HG03457 (cell line): ENCODE measurements around the gene KLF16.

Experiments used
- ATAC-seq: cut with Tn5 transposase; IDR thresholded peaks from one replicate; pipeline ENCODE4 v1.9.1; 2021; ENCODE audit warnings: moderate number of reproducible peaks; ENCODE audit not compliant: unreplicated experiment

The KLF16 gene

GRCh38 chr19:1871630-1872029 is 8.3 kb upstream of the KLF16 start:
- ATAC-seq: no peak

- no peak for ATAC-seq
Measured at GRCh38 chr19:1871140-1871597, 7.8 kb upstream of the KLF16 start.

DNA sequence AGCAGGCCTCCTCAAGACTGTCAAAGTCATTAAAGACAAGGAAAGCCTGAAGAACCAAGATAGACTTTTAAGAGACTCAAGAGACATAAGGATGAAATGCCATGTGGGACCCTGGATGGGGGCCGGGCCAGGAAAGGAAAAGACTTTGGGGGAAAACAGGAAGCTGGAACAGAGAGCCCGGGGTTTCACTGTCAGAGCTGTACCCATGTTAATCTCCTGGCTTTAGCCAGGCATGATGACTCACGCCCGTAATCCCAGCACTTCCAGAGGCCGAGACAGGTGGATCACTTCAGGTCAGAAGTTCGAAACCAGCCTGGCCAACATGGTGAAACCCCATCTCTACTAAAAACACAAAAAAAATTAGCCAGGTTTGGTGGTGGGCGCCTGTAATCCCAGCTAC is 5.6 kb upstream of the KLF16 start:
- no peak for ATAC-seq

GRCh38 chr19:1867349-1867724 is 4.0 kb upstream of the KLF16 start:
- no peak for ATAC-seq

DNA sequence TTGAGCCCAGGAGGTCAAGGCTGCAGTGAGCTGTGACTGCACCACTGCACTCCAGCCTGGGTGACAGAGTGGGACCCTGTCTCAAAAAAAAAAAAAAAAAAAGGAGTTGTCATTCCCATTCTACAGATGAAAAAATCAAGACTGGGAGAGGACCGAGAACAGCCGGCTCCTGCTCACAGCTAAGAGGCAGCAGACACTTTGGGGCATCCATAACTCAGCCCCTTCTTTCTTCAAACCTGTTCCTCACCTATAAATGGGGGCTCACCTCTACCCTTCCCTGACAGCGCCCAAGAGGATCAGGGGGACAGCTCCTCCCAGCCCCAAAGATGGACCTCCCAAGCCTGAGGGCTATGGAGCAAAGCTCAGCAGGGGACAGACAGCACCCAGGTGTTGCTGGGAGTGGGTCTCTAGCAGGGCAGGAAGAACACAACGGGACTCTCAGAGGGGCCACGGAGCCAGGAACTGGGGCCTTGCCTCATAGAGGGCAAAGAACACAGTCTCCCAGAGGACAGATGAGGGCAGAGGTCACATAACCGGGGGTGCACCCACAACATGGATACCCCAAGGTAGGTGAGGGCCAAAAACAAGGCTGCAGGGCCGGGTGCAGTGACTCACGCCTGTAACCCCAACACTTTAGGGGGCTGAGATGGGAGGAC is 3.4 kb upstream of the KLF16 start:
- ATAC-seq: no peak

DNA sequence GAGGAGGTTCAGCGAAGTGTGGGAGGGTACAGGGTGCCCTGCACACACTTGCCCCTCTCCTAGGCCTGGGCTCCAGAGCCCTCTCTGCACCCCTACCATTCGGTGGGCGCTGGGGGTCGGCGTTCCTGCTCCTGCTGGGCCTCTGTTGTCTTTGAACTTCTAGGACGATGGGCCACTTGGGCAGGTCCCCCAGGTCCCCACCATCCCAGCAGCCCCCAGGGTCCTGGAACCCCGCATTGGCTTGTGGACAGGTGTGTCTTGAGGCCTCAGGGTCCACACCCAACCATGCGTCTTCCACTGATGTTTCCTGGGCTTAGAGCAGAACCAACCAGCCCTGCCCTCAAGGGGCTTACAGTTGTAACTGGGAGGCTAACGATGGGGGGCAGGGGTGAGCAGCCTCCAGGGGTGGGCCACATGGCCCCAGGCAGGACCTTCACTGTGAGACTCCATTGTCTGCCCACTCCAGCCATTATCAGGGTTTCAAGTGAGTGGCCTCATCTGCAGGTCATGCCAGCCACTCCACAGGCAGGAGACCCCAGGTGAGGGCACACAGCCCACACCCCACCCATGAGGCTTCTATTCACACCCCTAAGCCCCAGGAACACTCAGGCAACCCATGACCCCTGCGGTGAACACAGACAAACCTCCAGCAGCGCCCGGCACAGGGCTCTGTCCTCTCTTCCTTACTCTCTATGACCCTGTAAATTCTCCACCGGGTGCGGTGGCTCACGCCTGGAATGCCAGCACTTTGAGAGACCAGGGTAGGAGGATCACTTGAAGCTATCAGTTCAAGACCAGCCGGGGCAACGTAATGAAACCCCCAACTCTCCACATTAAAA is 2.0 kb upstream of the KLF16 start:
- no peak for ATAC-seq

- peak; percentile 27 for ATAC-seq
Measured at GRCh38 chr19:1864480-1865171, 1.2 kb upstream of the KLF16 start.

GRCh38 chr19:1863638-1864479 is 480 bp upstream of the KLF16 start:
- ATAC-seq: peak; percentile 42

DNA sequence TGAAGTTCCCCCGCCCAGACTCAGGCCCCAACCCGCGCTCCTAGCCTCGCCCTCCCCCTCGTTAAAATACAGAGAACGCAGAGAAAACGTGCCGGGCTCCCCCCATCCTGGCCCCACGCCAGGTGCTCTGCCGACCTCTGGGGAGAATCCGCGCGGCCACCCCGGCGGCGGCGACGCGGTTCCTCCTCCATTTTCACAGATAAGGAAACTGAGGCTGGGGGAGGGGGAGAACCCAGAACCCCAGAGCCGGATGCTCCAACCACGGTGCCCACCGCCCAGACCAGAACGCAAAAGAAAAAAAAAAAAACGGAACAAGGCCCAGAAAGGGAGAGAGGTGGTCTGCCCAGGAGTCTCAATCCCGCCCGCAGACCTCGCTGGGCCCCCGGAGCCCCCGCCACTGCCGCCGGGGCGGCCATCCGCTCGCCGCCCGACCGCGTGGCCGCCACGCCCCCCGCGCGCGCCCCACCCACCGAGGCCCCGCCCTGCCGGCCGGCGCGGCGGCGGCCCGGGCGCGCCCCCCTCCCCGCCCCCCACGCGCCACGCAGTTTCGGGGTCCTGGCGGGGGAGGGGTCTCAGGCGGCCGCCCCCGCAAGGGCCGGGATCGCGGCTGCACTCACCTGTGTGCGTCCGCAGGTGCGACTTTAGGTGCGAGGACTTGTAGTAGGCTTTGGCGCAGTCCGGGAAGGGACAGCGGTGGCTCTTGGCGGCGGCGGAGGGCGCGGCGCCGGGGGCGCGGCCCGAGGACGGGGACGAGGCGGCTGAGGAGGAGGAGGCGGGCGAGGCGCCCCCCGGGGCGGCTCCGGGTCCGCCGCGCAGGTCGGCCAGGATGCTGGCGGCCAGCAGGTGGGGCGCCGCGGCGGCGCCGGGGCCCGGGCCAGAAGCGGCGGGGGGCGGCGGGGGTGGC is 703 bp downstream of the KLF16 start:
- no peak for ATAC-seq

GRCh38 chr19:1862068-1862423 is 1.3 kb downstream of the KLF16 start:
- ATAC-seq: no peak

GRCh38 chr19:1861599-1862031 is 1.8 kb downstream of the KLF16 start:
- ATAC-seq: no peak

DNA sequence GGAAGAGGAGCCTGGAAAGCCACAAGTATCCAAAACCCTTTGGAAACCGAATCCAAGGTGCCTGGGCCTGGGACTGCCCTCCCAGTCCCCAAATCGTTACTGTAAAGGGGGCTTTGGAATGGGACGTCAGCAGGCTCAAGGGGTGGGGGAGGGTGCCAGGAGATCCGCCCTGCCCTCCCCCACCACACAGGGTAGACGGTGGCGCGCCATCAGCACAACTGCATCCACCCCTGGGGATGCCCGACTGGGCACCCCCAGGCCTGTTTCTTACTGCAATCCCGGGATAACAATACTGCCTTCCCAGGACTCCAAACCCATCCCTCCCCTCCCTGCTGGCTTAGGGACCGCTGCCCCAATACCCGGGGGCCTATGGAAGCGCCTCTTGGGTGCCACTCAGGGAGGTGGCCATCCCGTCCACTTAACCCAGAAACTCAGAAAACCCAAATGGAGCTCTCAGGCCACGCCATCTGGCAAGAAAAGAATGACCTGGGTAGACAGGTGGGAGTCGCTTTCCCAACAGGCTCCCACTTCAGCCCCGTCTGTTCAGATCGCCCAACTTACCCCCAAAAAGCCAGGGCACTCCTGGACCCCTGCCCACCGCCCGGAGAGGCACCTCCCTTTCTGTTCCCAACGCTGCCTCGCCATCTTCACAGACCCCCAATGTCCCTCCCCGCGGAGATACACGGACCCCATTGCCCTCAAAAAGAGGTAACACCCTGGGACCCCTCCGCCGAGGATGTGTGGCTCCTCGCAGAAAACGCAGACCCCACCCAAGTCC is 2.4 kb downstream of the KLF16 start:
- no peak for ATAC-seq

DNA sequence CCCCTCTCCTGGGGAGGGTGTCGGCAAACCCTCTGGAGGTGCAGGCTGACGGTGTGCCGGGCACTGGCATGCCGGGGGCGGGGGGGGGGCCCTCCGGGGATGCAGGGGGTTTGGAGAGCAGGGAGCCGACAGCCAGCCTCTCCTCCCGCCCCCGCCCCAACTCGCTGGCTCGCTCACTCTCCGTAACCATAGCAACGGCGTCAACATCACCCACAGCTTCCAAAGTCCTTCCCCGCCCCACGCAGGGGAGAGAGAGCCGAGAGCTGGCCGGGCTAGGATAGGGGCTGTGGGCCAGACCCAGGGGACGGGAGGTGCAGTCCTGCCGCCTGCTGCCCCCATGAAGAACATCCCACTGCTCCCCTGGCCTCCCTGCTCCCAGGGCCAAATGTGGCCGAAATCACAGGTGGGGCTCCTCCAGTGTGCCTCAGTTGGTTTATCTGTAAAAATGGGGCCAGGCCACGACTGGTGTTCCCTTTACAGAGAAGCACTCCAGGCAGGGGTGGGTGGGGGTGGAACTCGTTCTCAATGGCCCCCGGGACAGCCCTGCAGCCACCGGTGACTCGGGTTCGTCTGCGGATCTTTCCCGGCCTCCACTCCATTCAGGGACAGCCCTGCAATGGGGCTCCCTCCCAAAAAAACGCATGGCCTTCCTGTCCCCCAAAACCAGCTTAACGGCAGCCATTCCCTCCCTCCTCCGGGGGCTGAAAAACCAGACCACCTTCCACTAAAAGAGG is 3.2 kb downstream of the KLF16 start:
- no peak for ATAC-seq

GRCh38 chr19:1859331-1859781 is 4.0 kb downstream of the KLF16 start:
- ATAC-seq: no peak

DNA sequence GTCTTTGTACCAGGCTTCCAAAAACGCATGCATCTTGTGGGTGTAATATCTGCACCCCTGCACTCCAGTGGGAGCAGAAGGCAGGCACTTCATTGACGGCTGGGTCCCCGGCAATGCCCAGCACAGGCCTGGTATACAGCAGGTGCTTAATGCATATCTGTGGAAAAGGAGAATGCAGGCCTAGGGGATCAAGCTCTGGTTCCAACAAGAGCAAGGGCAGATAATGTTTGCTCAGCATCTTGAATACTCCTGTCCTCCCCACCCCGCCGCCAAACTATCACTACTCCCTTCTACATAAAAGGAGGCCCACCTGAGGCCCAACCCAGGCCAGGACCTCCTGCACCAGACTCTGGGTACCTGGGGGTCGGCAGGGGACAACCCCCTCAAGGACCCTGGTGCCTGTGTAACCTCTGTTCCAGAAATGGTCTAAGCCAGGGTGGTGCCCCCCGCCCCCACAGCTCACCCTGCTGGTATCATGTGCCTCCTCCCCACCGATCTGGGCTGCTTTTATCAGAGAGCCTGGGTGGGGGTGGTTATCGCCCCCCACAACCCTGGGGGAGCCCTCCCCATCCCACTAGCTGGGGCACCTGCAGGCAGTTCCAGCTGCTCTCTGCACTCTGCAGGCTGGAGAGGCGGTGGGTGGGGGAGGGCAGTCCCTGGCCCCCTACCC is 4.8 kb downstream of the KLF16 start:
- no peak for ATAC-seq

GRCh38 chr19:1857648-1858326 is 5.6 kb downstream of the KLF16 start:
- no peak for ATAC-seq
